Small intestine (tissue), 7 donors: ENCODE results near the gene MYL4. TPM values are rescaled to one million over a fixed set of nuclear protein-coding genes. Genes with fewer than 3 reads are reported as not detected.

Experiments
- DNase-seq, 2 donors: peaks; one replicate each; pipeline versions ENCODE4 v3.0.0 to v3.0.0-alpha.2; 2013
- FAIRE-seq: peaks from 2 replicates; lab custom pipeline; 2012; peaks lifted over from hg19 to GRCh38; lab: Jason Lieb, UNC
- H3K27ac ChIP-seq, 3 donors: one replicate each; pipeline ENCODE4 v1.5.1; 2013; ENCODE audit warnings: low read length in 2 of 3, mild to moderate bottlenecking in 2 of 3, control low read depth in 1 of 3, inconsistent platforms in 1 of 3, low read depth in 1 of 3, moderate library complexity in 1 of 3
- H3K27me3 ChIP-seq, 3 donors: one replicate each; pipeline ENCODE4 v1.6.1; 2013; ENCODE audit warnings: low read length in 3 of 3, inconsistent platforms in 1 of 3; ENCODE audit not compliant: control insufficient read depth in 3 of 3, insufficient read depth in 3 of 3
- H3K36me3 ChIP-seq, 3 donors: one replicate each; pipeline ENCODE4 v1.6.1; 2013; ENCODE audit warnings: low read length in 3 of 3, inconsistent platforms in 1 of 3, low read depth in 1 of 3, mild to moderate bottlenecking in 1 of 3, moderate library complexity in 1 of 3; ENCODE audit not compliant: control insufficient read depth in 3 of 3, insufficient read depth in 2 of 3
- H3K4me1 ChIP-seq, 3 donors: one replicate each; pipeline ENCODE4 v1.6.1; 2013; ENCODE audit warnings: low read length in 2 of 3, inconsistent platforms in 1 of 3, low read depth in 1 of 3, mild to moderate bottlenecking in 1 of 3, moderate library complexity in 1 of 3; ENCODE audit not compliant: control insufficient read depth in 3 of 3, insufficient read depth in 2 of 3
- H3K4me3 ChIP-seq, 3 donors: one replicate each; pipeline ENCODE4 v1.5.1; 2013; ENCODE audit warnings: low read length in 3 of 3, control low read depth in 1 of 3, inconsistent platforms in 1 of 3, low read depth in 1 of 3, mild to moderate bottlenecking in 1 of 3, moderate library complexity in 1 of 3
- H3K9me3 ChIP-seq, 2 donors: one replicate each; pipeline ENCODE4 v1.6.1; 2013; ENCODE audit warnings: low read depth in 1 of 2, low read length in 1 of 2; ENCODE audit not compliant: control insufficient read depth in 2 of 2, insufficient read depth in 1 of 2
- WGBS, 3 donors: extraction: QIAGEN DNeasy Blood & Tissue Kit; methylation state at CpG; one replicate each; pipeline ENCODE4 v1.1.7; 2013; 5-methylcytosine and 5-hydroxymethylcytosine counted together
- polyA plus RNA-seq, 4 donors: library from polyadenylated mRNA; stranded (reverse) in 3 of 4; unstranded in 1 of 4; fragments of 200-250 nt in 3 of 4; fragments of 120-200 nt in 1 of 4; gene quantifications; one replicate each; pipeline versions ENCODE4 v1.2.1 to v1.2.3, GENCODE V29; 2013
- donor health status: healthy with polysubstance abuse.
- donor health status: control.
- donor health status: control.
- donor health status: Bipolar disorder and iron deficiency.
- donor health status: healthy.

The MYL4 gene
- polyA plus RNA-seq, 4 donors, result 0.31 to 5.5 TPM; not detected in 2

DNA sequence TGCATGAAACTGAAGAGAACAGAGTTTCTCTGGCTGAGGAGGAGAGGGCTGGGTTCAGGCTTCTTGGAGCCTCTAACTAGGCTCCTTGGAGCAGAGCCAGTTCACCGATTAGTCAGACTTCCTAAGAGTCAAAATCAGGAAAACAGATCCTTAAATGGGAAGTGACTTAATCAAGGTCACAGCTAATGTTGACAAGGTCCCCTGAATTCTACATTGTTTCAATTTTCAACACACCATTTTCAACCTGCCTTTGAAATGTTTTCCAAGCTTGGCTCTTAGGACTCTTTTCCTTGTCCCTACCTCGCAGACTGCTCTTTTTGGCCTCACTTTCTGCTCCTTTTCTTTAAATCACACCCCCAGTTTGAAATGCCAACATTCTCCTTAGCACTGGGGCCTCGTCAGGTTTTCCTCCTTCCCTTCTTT lies 16.3 kb downstream of the MYL4 start:
- FAIRE-seq (no peak), DNase-seq (peak in 1 of 2 donors; percentile 75)
- no peaks in the 10 kb centered on the region for H3K36me3 ChIP-seq
- no peak overlapping the region for H3K4me3 ChIP-seq
- H3K9me3 ChIP-seq, result peaks cover 0 to 13% of the 10 kb centered on the region in 2 donors
- H3K27ac ChIP-seq, result peak overlapping the region; percentile 13 to 83 (median 43)
- peaks cover 11 to 47% (median 12%) of the 10 kb centered on the region in 3 donors for H3K4me1 ChIP-seq
- WGBS, 3 donors, result 34 to 41% (median 37%) methylated on average over 3 of the region's 3 CpGs
- H3K27me3 ChIP-seq, result peaks cover 0 to 2% (median 0%) of the 10 kb centered on the region in 3 donors

GRCh38 chr17:47225911-47226688 lies 17.0 kb downstream of the MYL4 start:
- WGBS, 3 donors, result 91 to 96% (median 95%) methylated on average over 2 of the region's 2 CpGs
- FAIRE-seq (no peak), DNase-seq (no peak)
- H3K27ac ChIP-seq, result peak overlapping the region; percentile 5 to 43 (median 42)
- H3K9me3 ChIP-seq, result peaks cover 0 to 13% of the 10 kb centered on the region in 2 donors
- H3K4me3 ChIP-seq, result no peak overlapping the region
- H3K27me3 ChIP-seq, result peaks cover 0 to 2% (median 0%) of the 10 kb centered on the region in 3 donors
- H3K36me3 ChIP-seq, result no peaks in the 10 kb centered on the region
- H3K4me1 ChIP-seq, result peaks cover 11 to 48% (median 12%) of the 10 kb centered on the region in 3 donors

DNA sequence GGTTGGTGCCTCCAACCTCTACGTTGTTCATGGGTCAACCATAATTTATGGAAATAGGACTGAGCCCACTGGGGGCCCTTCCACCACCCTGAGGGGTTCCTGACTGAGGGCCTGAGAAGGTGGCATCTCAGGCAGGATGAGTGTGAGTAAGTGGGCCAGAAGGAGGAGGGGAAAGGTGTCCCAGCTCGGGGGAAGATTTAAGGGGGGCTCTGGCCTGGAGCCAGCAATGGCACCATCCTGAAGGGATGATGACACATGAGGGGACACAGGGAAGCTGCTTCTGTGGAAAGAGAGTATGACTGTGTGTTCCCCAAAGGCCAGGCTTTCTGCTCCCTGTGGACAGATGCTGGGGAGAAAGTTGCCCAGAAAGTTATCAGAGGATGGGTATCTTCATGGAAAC lies 18.7 kb downstream of the MYL4 start:
- H3K36me3 ChIP-seq, result no peaks in the 10 kb centered on the region
- peaks cover 0 to 13% of the 10 kb centered on the region in 2 donors for H3K9me3 ChIP-seq
- WGBS, 3 donors, result 83 to 92% (median 88%) methylated on average over 2 of the region's 2 CpGs
- no peak for FAIRE-seq
- H3K4me3 ChIP-seq, result no peak overlapping the region
- no peak for DNase-seq
- peaks cover 4 to 31% (median 9%) of the 10 kb centered on the region in 3 donors for H3K4me1 ChIP-seq
- H3K27ac ChIP-seq, result no peak overlapping the region
- H3K27me3 ChIP-seq, result no peaks in the 10 kb centered on the region

GRCh38 chr17:47229535-47230443 lies 20.6 kb downstream of the MYL4 start:
- H3K27ac ChIP-seq, result peak overlapping the region; percentile 5 to 59 (median 29)
- peak overlapping the region in 1 of 3 donors; percentile 24 for H3K4me3 ChIP-seq
- DNase-seq, result peak; percentile 88 to 89
- H3K36me3 ChIP-seq, result no peaks in the 10 kb centered on the region
- H3K27me3 ChIP-seq, result no peaks in the 10 kb centered on the region
- no peak for FAIRE-seq
- peaks cover 0 to 2% of the 10 kb centered on the region in 2 donors for H3K9me3 ChIP-seq
- peaks cover 2 to 18% (median 6%) of the 10 kb centered on the region in 3 donors for H3K4me1 ChIP-seq
- 9 to 10% (median 10%) methylated on average over 22 of the region's 22 CpGs for WGBS, 3 donors

- peak overlapping the region in 1 of 3 donors; percentile 48 for H3K27ac ChIP-seq
- H3K9me3 ChIP-seq, result no peaks in the 10 kb centered on the region
- peaks cover 0 to 9% (median 0%) of the 10 kb centered on the region in 3 donors for H3K4me1 ChIP-seq
- H3K36me3 ChIP-seq, result no peaks in the 10 kb centered on the region
- FAIRE-seq, result no peak
- DNase-seq, result no peak
- no peaks in the 10 kb centered on the region for H3K27me3 ChIP-seq
- WGBS, 3 donors, result 83 to 84% (median 84%) methylated on average over 10 of the region's 10 CpGs
- no peak overlapping the region for H3K4me3 ChIP-seq
Measured at GRCh38 chr17:47230864-47231263, 21.7 kb downstream of the MYL4 start.

DNA sequence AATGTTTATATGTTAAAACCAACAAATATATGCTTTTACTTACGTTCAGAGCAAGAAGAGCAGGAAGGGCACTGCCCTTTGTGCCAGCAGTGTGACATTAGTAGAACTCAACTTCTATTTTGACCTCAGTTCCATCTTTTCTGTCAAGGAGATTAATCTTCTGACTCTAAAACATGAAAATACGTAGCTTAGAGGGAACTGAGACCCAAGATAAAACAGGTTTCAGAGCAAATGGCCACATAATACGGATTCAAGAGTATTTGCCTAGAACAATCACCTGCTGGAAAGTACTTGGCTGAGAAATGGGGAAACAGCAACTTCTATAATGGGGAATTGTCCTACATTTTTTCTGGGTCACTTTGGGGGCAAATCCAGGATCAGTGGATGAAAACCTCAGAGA lies 22.2 kb downstream of the MYL4 start:
- Histone ChIP-seq H3K4me3 (no peak overlapping the region), H3K27me3 (no peaks in the 10 kb centered on the region), H3K4me1 (peaks cover 0 to 7% (median 0%) of the 10 kb centered on the region in 3 donors), H3K36me3 (no peaks in the 10 kb centered on the region), H3K27ac (no peak overlapping the region), H3K9me3 (no peaks in the 10 kb centered on the region)
- DNase-seq, result no peak
- 72 to 84% (median 79%) methylated on average over 3 of the region's 3 CpGs for WGBS, 3 donors
- FAIRE-seq, result no peak

DNA sequence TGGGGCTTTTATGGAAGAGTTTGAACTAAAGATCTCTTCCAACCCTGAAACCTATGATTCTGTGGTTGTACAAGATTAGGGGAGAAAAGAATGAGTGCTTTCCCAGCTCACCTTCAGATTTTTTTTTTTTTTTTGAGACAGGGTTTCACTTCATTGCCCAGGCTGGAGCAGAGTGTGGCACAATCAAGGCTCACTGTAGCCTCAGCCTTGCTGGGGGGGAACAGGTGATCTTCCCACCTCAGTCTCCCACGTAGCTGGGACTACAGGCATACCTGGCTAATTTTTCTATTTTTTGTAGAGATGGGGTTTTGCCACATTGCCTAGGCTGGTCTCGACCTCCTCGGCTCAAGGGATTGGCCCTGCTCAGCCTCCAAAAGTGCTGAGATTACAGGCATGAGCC lies 22.7 kb downstream of the MYL4 start:
- Histone ChIP-seq H3K27me3 (no peaks in the 10 kb centered on the region), H3K9me3 (peaks cover 0 to 5% of the 10 kb centered on the region in 2 donors), H3K4me1 (peaks cover 0 to 7% (median 0%) of the 10 kb centered on the region in 3 donors), H3K36me3 (no peaks in the 10 kb centered on the region), H3K4me3 (no peak overlapping the region), H3K27ac (no peak overlapping the region)
- FAIRE-seq (no peak), DNase-seq (no peak)
- 80 to 92% (median 88%) methylated on average over 3 of the region's 3 CpGs for WGBS, 3 donors

GRCh38 chr17:47232465-47232864 lies 23.3 kb downstream of the MYL4 start:
- Histone ChIP-seq H3K27me3 (no peaks in the 10 kb centered on the region), H3K9me3 (peaks cover 2 to 11% of the 10 kb centered on the region in 2 donors), H3K4me3 (no peak overlapping the region), H3K4me1 (peaks cover 0 to 7% (median 0%) of the 10 kb centered on the region in 3 donors), H3K36me3 (no peaks in the 10 kb centered on the region), H3K27ac (peak overlapping the region in 1 of 3 donors; percentile 36)
- DNase-seq (no peak), FAIRE-seq (no peak)
- WGBS, 3 donors, result 66 to 80% (median 80%) methylated on average over 2 of the region's 2 CpGs
